Uterus (tissue), 2 donors: ENCODE data around the gene PRDM15.

ENCODE experiments used
- CTCF ChIP-seq, 4 experiments: fragments of 200-600 bp in 2 of 4; fragments of 450-650 bp in 2 of 4; sonication (generic) in 2 of 4; IDR thresholded peaks; one replicate each; pipeline ENCODE4 v1.5.1; 2016 to 2019; ENCODE audit warnings: antibody characterized with exemption in 4 of 4, mild to moderate bottlenecking in 2 of 4, moderate library complexity in 1 of 4
- POLR2A ChIP-seq, 2 donors: fragments of 450-650 bp; IDR thresholded peaks; one replicate each; pipeline ENCODE4 v1.6.1; 2016; ENCODE audit warnings: antibody characterized with exemption in 2 of 2, mild to moderate bottlenecking in 1 of 2, moderate library complexity in 1 of 2

GRCh38 chr21:41768437-41769042 lies 110.6 kb downstream of the PRDM15 start:
- no peak for TF ChIP-seq CTCF (IDR thresholded peaks at IDR 0.05)
- TF ChIP-seq POLR2A (IDR thresholded peaks at IDR 0.05): no peak
